ENCODE data around the gene HSPA1L. TPM values are rescaled to one million over a fixed set of nuclear protein-coding genes. Genes with fewer than 3 reads are reported as not detected.
A peak's percentile ranks its signal among the peaks of the same experiment; 100 is the strongest.

HSPA1L gene
- total and polyA plus RNA-seq, 3 experiments from 2014 or later = 3.0 to 3.8 (median 3.5) TPM

DNA sequence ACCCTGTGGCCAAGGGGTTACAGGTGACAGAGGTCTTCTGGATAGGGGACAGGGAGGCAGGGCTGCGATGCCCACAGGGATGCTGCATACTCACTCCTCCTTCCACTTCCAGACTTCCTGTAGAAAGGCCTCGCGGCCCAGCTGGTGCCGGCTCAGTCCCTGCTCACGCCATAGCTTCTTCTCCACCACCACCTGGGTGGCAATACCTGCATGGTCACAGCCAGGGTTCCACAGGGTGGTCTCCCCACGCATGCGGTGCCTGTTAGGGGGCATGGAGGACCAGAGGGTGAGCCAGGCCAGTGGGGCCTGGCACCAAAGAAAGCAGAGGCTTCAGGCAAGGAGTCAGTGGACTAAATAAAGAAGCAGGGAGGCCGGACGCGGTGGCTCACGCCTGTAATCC is 29.6 kb downstream of the HSPA1L start:
- Mint-ChIP-seq H3K27me3 (no peaks in the 10 kb centered on the region), H3K4me3 (no peak overlapping the region), H3K27ac (no peak overlapping the region), H3K9me3 (no peaks in the 10 kb centered on the region), H3K36me3 (peaks cover 5 to 52% (median 5%) of the 10 kb centered on the region in 3 donors), H3K4me1 (peaks cover 0 to 2% (median under 1%) of the 10 kb centered on the region in 3 donors)
- no peak for DNase-seq
- Histone ChIP-seq H3K4me1 (ENCODE audit: insufficient read depth, low read length) (no peaks in the 10 kb centered on the region), H3K4me3 (ENCODE audit: low read length) (no peak overlapping the region), H3K9me3 (ENCODE audit: low read length) (no peaks in the 10 kb centered on the region), H3K36me3 (ENCODE audit: insufficient read depth, low read length) (peaks cover 27% of the 10 kb centered on the region), H3K27ac (ENCODE audit: low read depth, low read length) (no peak overlapping the region), H3K27me3 (ENCODE audit: insufficient read depth, low read length, poor library complexity, severe bottlenecking) (no peaks in the 10 kb centered on the region)
- POLR2A ChIA-PET = no interaction called here
- CTCF ChIA-PET = interaction anchor here (0.9 to 1.2 kb wide), 3 partner anchors 10 to 21 kb away, joined by 3 to 5 read pairs (median 3); partner anchors contain the start of gene LSM2

DNA sequence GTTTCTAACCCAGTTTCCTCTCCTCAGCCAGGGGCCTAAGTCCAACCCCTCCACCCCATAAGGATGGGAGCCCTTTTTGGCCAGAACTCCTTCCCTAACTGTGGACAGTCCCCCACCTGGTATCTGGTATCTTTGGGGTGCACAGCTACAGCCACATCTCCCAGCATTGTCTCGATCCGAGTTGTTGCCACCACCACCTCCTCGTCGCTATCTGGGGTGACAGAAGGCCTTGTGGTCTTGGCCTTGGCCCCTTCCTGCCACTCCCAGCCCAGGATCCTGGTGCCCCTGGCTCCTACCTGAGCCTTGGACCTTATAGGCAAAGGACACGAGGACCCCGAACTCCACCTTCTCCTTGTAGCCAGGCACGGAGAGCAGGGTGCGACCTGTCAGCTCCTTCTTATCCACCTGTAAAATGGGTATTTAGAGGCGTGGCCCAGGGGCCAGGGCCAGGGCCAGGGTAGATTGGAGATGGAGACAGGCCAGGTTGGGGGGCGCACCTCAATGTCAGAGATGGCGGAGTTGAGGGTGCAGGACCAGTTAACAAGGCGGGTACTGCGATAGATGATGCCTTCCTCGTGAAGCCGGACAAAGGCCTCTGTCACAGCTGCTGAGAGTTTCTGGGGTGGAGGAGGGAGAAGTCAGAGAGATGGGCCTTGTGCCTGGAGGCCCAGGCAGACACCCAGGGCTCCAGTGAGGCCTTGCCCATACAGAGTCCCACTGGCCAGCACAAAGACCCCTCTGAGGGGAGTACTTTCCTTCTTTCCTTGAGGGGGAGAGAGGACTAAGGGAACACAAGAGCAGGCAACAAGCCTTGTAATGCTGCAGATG is 30.8 kb downstream of the HSPA1L start:
- no peaks in the 10 kb centered on the region for H3K9me3 Mint-ChIP-seq
- no peaks in the 10 kb centered on the region for H3K4me1 Mint-ChIP-seq
- H3K4me3 ChIP-seq (ENCODE audit: low read length) = no peak overlapping the region
- DNase-seq = no peak
- H3K9me3 ChIP-seq (ENCODE audit: low read length) = no peaks in the 10 kb centered on the region
- H3K27ac ChIP-seq (ENCODE audit: low read depth, low read length) = no peak overlapping the region
- peaks cover 27% of the 10 kb centered on the region for H3K36me3 ChIP-seq (ENCODE audit: insufficient read depth, low read length)
- H3K27me3 ChIP-seq (ENCODE audit: insufficient read depth, low read length, poor library complexity, severe bottlenecking) = no peaks in the 10 kb centered on the region
- H3K36me3 Mint-ChIP-seq = peaks cover 4 to 58% (median 5%) of the 10 kb centered on the region in 3 donors
- H3K4me1 ChIP-seq (ENCODE audit: insufficient read depth, low read length) = no peaks in the 10 kb centered on the region
- H3K27me3 Mint-ChIP-seq = no peaks in the 10 kb centered on the region
- CTCF ChIA-PET = interaction anchor here (0.9 to 1.5 kb wide), 4 partner anchors 11 to 54 kb away, joined by 3 to 5 read pairs (median 3); partner anchors contain the start of gene LSM2
- POLR2A ChIA-PET = no interaction called here
- peak overlapping the region in 3 of 8 donors; percentile 37 to 90 (median 38) for H3K27ac Mint-ChIP-seq
- no peak overlapping the region for H3K4me3 Mint-ChIP-seq

GRCh38 chr6:31782126-31782855 is 32.8 kb downstream of the HSPA1L start:
- Mint-ChIP-seq H3K27me3 (no peaks in the 10 kb centered on the region), H3K36me3 (peaks cover 4 to 62% (median 7%) of the 10 kb centered on the region in 3 donors), H3K4me1 (peaks cover 6 to 7% (median 6%) of the 10 kb centered on the region in 3 donors), H3K4me3 (peak overlapping the region in 1 of 7 donors; percentile 13), H3K27ac (no peak overlapping the region), H3K9me3 (no peaks in the 10 kb centered on the region)
- H3K27me3 ChIP-seq (ENCODE audit: insufficient read depth, low read length, poor library complexity, severe bottlenecking) = no peaks in the 10 kb centered on the region
- H3K27ac ChIP-seq (ENCODE audit: low read depth, low read length) = no peak overlapping the region
- POLR2A ChIA-PET = no interaction called here
- no peak for DNase-seq
- H3K36me3 ChIP-seq (ENCODE audit: insufficient read depth, low read length) = peaks cover 27% of the 10 kb centered on the region
- CTCF ChIA-PET = interaction anchor here (1.5 kb wide), 1 partner anchor 9 kb away, joined by 4 read pairs; no protein-coding TSS in a partner anchor
- no peak overlapping the region for H3K4me3 ChIP-seq (ENCODE audit: low read length)
- peaks cover 5% of the 10 kb centered on the region for H3K4me1 ChIP-seq (ENCODE audit: insufficient read depth, low read length)
- no peaks in the 10 kb centered on the region for H3K9me3 ChIP-seq (ENCODE audit: low read length)

DNA sequence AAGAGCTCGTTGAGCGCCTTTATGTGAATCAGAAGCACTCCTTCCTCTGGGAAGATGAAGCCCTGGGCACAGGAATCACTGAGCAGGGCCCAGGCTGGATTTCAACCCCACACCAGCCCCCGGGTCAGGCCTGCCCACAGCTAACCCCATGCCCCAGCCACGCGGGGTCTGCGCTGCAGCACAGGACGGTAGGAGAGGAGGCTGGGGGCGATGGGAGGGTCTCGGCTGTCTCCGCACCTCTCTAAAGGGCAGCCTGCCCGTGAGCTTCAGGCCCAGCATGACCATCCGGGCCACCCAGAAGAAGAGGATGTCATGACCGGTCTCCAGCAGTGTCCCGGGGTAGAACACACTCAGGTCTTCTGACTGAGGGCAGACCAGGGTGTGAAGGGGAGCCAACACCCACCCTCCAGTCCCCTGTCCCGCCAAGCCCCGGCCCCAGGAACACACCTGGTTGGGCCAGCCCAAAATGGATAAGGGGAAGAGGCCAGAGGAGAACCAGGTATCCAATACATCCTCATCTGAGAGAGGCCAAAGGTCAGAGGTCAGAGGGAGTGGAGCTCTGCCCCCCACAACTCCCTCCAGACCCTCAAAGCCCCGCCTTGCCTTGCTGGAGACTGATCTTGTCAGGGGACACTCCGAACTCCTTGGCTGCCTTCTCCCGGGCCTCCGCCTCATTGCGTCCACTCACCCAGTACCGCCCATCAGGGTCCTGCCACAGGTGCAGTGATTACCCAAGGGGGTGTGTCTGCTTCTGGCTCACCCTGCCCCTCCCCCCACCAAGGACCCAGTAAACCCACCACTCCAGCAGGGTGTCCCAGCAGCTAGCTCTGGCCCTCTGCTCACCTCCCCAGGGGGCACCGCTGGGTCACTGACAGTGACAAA is 33.6 kb downstream of the HSPA1L start:
- no peak for DNase-seq
- ChIA-PET POLR2A (no interaction called here), CTCF (interaction anchor here (1.5 to 2.4 kb wide), 2 partner anchors 9 to 11 kb away, joined by 4 to 10 read pairs; no protein-coding TSS in a partner anchor)
- H3K27me3 Mint-ChIP-seq = no peaks in the 10 kb centered on the region
- no peak overlapping the region for H3K4me3 Mint-ChIP-seq
- no peaks in the 10 kb centered on the region for H3K27me3 ChIP-seq (ENCODE audit: insufficient read depth, low read length, poor library complexity, severe bottlenecking)
- H3K27ac ChIP-seq (ENCODE audit: low read depth, low read length) = no peak overlapping the region
- no peak overlapping the region for H3K4me3 ChIP-seq (ENCODE audit: low read length)
- H3K4me1 ChIP-seq (ENCODE audit: insufficient read depth, low read length) = peaks cover 13% of the 10 kb centered on the region
- peaks cover 4 to 60% (median 7%) of the 10 kb centered on the region in 3 donors for H3K36me3 Mint-ChIP-seq
- H3K9me3 Mint-ChIP-seq = no peaks in the 10 kb centered on the region
- H3K27ac Mint-ChIP-seq = no peak overlapping the region
- peaks cover 10 to 15% (median 14%) of the 10 kb centered on the region in 3 donors for H3K4me1 Mint-ChIP-seq
- H3K36me3 ChIP-seq (ENCODE audit: insufficient read depth, low read length) = peaks cover 27% of the 10 kb centered on the region
- H3K9me3 ChIP-seq (ENCODE audit: low read length) = no peaks in the 10 kb centered on the region

- no peaks in the 10 kb centered on the region for H3K9me3 ChIP-seq (ENCODE audit: low read length)
- Mint-ChIP-seq H3K27ac (peak overlapping the region in 1 of 8 donors; percentile 31), H3K4me3 (no peak overlapping the region), H3K27me3 (no peaks in the 10 kb centered on the region), H3K4me1 (peaks cover 15 to 21% (median 17%) of the 10 kb centered on the region in 3 donors), H3K36me3 (peaks cover 4 to 59% (median 5%) of the 10 kb centered on the region in 3 donors), H3K9me3 (no peaks in the 10 kb centered on the region)
- DNase-seq = peak in 1 of 5 donors; percentile 37
- ChIA-PET POLR2A (interaction anchor here (0.6 kb wide), 1 partner anchor 32 kb away, joined by 5 read pairs; no protein-coding TSS in a partner anchor), CTCF (interaction anchor here (2.4 kb wide), 1 partner anchor 11 kb away, joined by 10 read pairs; no protein-coding TSS in a partner anchor)
- no peak overlapping the region for H3K27ac ChIP-seq (ENCODE audit: low read depth, low read length)
- H3K4me3 ChIP-seq (ENCODE audit: low read length) = no peak overlapping the region
- peaks cover 20% of the 10 kb centered on the region for H3K4me1 ChIP-seq (ENCODE audit: insufficient read depth, low read length)
- H3K36me3 ChIP-seq (ENCODE audit: insufficient read depth, low read length) = peaks cover 27% of the 10 kb centered on the region
- no peaks in the 10 kb centered on the region for H3K27me3 ChIP-seq (ENCODE audit: insufficient read depth, low read length, poor library complexity, severe bottlenecking)
These were observed 34.4 kb downstream of the HSPA1L start for GRCh38 chr6:31780507-31781243.

DNA sequence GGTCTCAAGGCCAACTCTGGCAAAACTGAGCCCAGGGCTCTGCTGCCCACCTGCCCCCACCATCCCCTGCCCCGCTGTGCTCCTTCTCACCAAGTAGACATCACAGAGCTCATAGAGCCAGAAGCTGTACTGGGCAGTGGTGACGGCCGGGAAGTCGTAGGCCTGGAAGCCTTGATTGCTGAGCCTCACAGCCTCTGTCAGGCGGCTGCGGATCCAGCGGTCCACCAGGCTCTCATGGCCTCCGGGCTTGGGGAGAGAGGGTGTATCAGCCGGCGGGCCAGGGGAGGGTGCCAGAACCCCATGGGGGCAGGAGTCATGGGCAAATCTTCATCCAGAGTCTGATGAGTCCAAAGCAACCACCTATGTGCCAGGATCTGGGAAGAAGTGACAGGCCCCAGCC is 35.2 kb downstream of the HSPA1L start:
- Histone ChIP-seq H3K4me3 (ENCODE audit: low read length) (no peak overlapping the region), H3K27ac (ENCODE audit: low read depth, low read length) (no peak overlapping the region), H3K4me1 (ENCODE audit: insufficient read depth, low read length) (peaks cover 26% of the 10 kb centered on the region), H3K27me3 (ENCODE audit: insufficient read depth, low read length, poor library complexity, severe bottlenecking) (no peaks in the 10 kb centered on the region), H3K36me3 (ENCODE audit: insufficient read depth, low read length) (peaks cover 19% of the 10 kb centered on the region), H3K9me3 (ENCODE audit: low read length) (no peaks in the 10 kb centered on the region)
- ChIA-PET CTCF (interaction anchor here (1.1 to 2.4 kb wide), 3 partner anchors 10 to 37 kb away, joined by 3 to 10 read pairs (median 5); no protein-coding TSS in a partner anchor), POLR2A (interaction anchor here (0.6 kb wide), 1 partner anchor 32 kb away, joined by 5 read pairs; no protein-coding TSS in a partner anchor)
- peaks cover 0 to 2% of the 10 kb centered on the region in 2 donors for H3K27me3 Mint-ChIP-seq
- peaks cover 17 to 27% (median 19%) of the 10 kb centered on the region in 3 donors for H3K4me1 Mint-ChIP-seq
- peak in 1 of 5 donors; percentile 39 for DNase-seq
- H3K4me3 Mint-ChIP-seq = no peak overlapping the region
- no peaks in the 10 kb centered on the region for H3K9me3 Mint-ChIP-seq
- no peak overlapping the region for H3K27ac Mint-ChIP-seq
- peaks cover 4 to 56% (median 5%) of the 10 kb centered on the region in 3 donors for H3K36me3 Mint-ChIP-seq
